Thoracic aorta (tissue), 2 donors: ENCODE data around the gene CAMK2D. TPM values are rescaled to one million over a fixed set of nuclear protein-coding genes. Genes with fewer than 3 reads are reported as not detected.
A peak's percentile ranks its signal among the peaks of the same experiment; 100 is the strongest.

Experiments used
- ATAC-seq: fragments of 150-250 bp; one replicate; pipeline ENCODE4 v1.8.0; 2017; ENCODE audit warnings: low read depth; ENCODE audit not compliant: insufficient number of reproducible peaks, low FRiP score
- DNase-seq: peaks from one replicate; pipeline ENCODE4 v3.0.0-alpha.2; 2020; ENCODE audit warnings: low spot score
- H3K27ac ChIP-seq, 2 donors: fragments of 200-600 bp; sonication (generic); 1 replicate in 1 of 2; 2 replicates in 1 of 2; pipeline ENCODE4 v1.5.1; 2016; ENCODE audit warnings: mild to moderate bottlenecking in 2 of 2, moderate library complexity in 2 of 2
- H3K27me3 ChIP-seq: fragments of 200-600 bp; sonication (generic); replicated peaks from 2 replicates; pipeline ENCODE4 v1.6.0; 2016; ENCODE audit warnings: mild to moderate bottlenecking; ENCODE audit not compliant: insufficient read depth
- H3K36me3 ChIP-seq: fragments of 200-600 bp; sonication (generic); one replicate; pipeline ENCODE4 v1.5.1; 2016
- H3K4me1 ChIP-seq, 2 donors: fragments of 200-600 bp; sonication (generic); 1 replicate in 1 of 2; 2 replicates in 1 of 2; pipeline versions ENCODE4 v1.5.1 to v1.6.0; 2016; ENCODE audit warnings: low read depth in 2 of 2, mild to moderate bottlenecking in 1 of 2; ENCODE audit not compliant: control insufficient read depth in 1 of 2
- H3K4me3 ChIP-seq: fragments of 200-600 bp; sonication (generic); 2 replicates; pipeline ENCODE4 v1.5.1; 2016; ENCODE audit warnings: mild to moderate bottlenecking
- H3K9me3 ChIP-seq: fragments of 200-600 bp; sonication (generic); 2 replicates; pipeline ENCODE4 v1.5.1; 2016
- CTCF ChIP-seq: fragments of 200-600 bp; sonication (generic); IDR thresholded peaks from one replicate; pipeline ENCODE4 v1.5.1; 2019; ENCODE audit warnings: antibody characterized with exemption
- total RNA-seq, 2 donors: library from RNA; depleted of rRNA; stranded (reverse); fragments of >200 nt; gene quantifications; one replicate each; pipeline versions ENCODE4 v1.1.0 to v1.2.3, GENCODE V29; 2016

CAMK2D gene
- total RNA-seq, 2 donors from 2014 or later = 50.6 to 70.1 TPM

GRCh38 chr4:113434247-113434587 is 327.3 kb downstream of the CAMK2D start:
- ATAC-seq = no peak
- TF ChIP-seq CTCF = no peak
- peak overlapping the region; percentile 25 for H3K4me3 ChIP-seq
- no peak for DNase-seq
- no peaks in the 10 kb centered on the region for H3K9me3 ChIP-seq
- peaks cover 22 to 53% of the 10 kb centered on the region in 2 donors for H3K4me1 ChIP-seq
- peak overlapping the region; percentile 49 to 64 for H3K27ac ChIP-seq
- no peaks in the 10 kb centered on the region for H3K27me3 ChIP-seq
- H3K36me3 ChIP-seq = no peaks in the 10 kb centered on the region

- peak overlapping the region; percentile 44 to 64 for H3K27ac ChIP-seq
- DNase-seq (no peak), ATAC-seq (no peak)
- H3K4me1 ChIP-seq = peaks cover 22 to 53% of the 10 kb centered on the region in 2 donors
- H3K9me3 ChIP-seq = no peaks in the 10 kb centered on the region
- TF ChIP-seq CTCF = no peak
- H3K4me3 ChIP-seq = peak overlapping the region; percentile 25
- no peaks in the 10 kb centered on the region for H3K27me3 ChIP-seq
- no peaks in the 10 kb centered on the region for H3K36me3 ChIP-seq
Measured at GRCh38 chr4:113433536-113434246, 327.8 kb downstream of the CAMK2D start.

- peak overlapping the region in 1 of 2 donors; percentile 64 for H3K27ac ChIP-seq
- TF ChIP-seq CTCF = no peak
Measured at GRCh38 chr4:113433116-113433515, 328.4 kb downstream of the CAMK2D start.

GRCh38 chr4:113423631-113424030 is 337.9 kb downstream of the CAMK2D start:
- no peaks in the 10 kb centered on the region for H3K36me3 ChIP-seq
- TF ChIP-seq CTCF = no peak
- no peak for DNase-seq
- no peak overlapping the region for H3K27ac ChIP-seq
- no peaks in the 10 kb centered on the region for H3K27me3 ChIP-seq
- no peak overlapping the region for H3K4me3 ChIP-seq
- no peaks in the 10 kb centered on the region for H3K4me1 ChIP-seq
- no peaks in the 10 kb centered on the region for H3K9me3 ChIP-seq
- ATAC-seq = no peak

More at GRCh38 chr4:113433116-113433515, 328.4 kb downstream of the CAMK2D start:
- no peaks in the 10 kb centered on the region for H3K36me3 ChIP-seq
- no peak for ATAC-seq
- no peaks in the 10 kb centered on the region for H3K27me3 ChIP-seq
- no peaks in the 10 kb centered on the region for H3K9me3 ChIP-seq
- no peak for DNase-seq
- no peak overlapping the region for H3K4me3 ChIP-seq
- peaks cover 22 to 50% of the 10 kb centered on the region in 2 donors for H3K4me1 ChIP-seq

GRCh38 chr4:113420938-113421337 is 340.6 kb downstream of the CAMK2D start:
- H3K27me3 ChIP-seq = no peaks in the 10 kb centered on the region
- no peak overlapping the region for H3K27ac ChIP-seq
- no peaks in the 10 kb centered on the region for H3K36me3 ChIP-seq
- H3K4me1 ChIP-seq = no peaks in the 10 kb centered on the region
- TF ChIP-seq CTCF = no peak
- DNase-seq = no peak
- ATAC-seq = no peak
- no peak overlapping the region for H3K4me3 ChIP-seq
- H3K9me3 ChIP-seq = no peaks in the 10 kb centered on the region
